Brain microvascular endothelial cell (primary cell): ENCODE measurements around the gene ATP5IF1.

Source experiments
- DNase-seq: peaks from one replicate; pipeline ENCODE4 v3.0.0-alpha.2; 2020
- H3K27ac ChIP-seq: fragments of 250-450 bp; sonication (Bioruptor Pico); 2 replicates; pipeline ENCODE4 v1.5.1; 2020; ENCODE audit warnings: mild to moderate bottlenecking, moderate library complexity
- H3K27me3 ChIP-seq: fragments of 250-450 bp; sonication (Bioruptor Pico); replicated peaks from 2 replicates; pipeline ENCODE4 v1.5.1; 2020; ENCODE audit warnings: mild to moderate bottlenecking
- H3K36me3 ChIP-seq: fragments of 250-450 bp; sonication (Bioruptor Pico); replicated peaks from 2 replicates; pipeline ENCODE4 v1.5.1; 2020; ENCODE audit warnings: mild to moderate bottlenecking
- H3K4me3 ChIP-seq: 2 replicates; pipeline ENCODE4 v1.5.1; 2011; ENCODE audit warnings: low read depth, mild to moderate bottlenecking, control low read depth, low read length, moderate library complexity
- in situ Hi-C: cut with HindIII; loops from 2 replicates; pipeline ENCODE4 v1.10.0; 2017; ENCODE audit warnings: low sequenced_read_pairs, low pct_ligation_motif_present
- TF ChIP-seq, protein P1 (sequence below): IDR thresholded peaks from 2 replicates; pipeline ENCODE4 v1.5.1; 2011; ENCODE audit warnings: low read depth, mild to moderate bottlenecking, moderate library complexity, low read length, control low read depth, inconsistent platforms; ENCODE audit errors: missing control alignments

ATP5IF1 gene

DNA sequence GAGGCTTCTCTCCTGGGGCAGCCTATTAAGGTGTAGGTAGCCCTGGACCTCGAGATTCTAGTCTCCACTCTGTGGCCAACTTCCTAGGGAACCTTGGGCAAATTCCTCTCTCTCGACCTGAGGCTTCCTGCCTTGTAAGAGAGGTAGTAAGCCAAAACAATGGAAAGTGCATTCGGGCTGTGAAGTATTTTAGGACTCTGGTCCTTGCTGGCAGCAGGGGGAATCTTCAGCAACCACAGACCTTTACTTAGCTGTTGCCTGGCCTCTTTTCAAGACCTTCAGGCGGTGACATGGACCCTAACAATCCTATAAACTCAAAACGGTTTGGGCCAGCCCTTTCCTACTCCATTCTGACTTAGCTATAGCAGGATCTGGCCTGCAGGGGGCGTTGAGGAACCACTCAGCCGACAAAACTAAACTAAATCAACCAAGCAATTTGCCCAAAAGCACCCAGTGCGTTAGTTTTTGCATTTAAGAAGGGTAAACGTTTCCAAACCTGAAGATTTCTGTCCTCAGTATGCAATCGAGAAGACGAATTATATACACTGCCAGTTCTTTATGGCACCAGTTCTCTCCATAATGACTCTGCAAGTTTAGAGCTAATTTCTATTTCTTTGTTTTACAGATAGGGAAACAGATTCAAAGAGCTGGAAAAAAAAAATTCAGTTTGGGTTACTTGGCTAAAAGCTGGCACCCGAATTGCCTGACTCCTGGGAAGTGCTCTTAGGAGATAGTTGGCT, 12.5 kb downstream of the ATP5IF1 start:
- H3K36me3 ChIP-seq: no peaks in the 10 kb centered on the region
- no peaks in the 10 kb centered on the region for H3K27me3 ChIP-seq
- peak overlapping the region; percentile 47 for H3K27ac ChIP-seq
- H3K4me3 ChIP-seq: no peak overlapping the region
- TF ChIP-seq, protein P1, sequence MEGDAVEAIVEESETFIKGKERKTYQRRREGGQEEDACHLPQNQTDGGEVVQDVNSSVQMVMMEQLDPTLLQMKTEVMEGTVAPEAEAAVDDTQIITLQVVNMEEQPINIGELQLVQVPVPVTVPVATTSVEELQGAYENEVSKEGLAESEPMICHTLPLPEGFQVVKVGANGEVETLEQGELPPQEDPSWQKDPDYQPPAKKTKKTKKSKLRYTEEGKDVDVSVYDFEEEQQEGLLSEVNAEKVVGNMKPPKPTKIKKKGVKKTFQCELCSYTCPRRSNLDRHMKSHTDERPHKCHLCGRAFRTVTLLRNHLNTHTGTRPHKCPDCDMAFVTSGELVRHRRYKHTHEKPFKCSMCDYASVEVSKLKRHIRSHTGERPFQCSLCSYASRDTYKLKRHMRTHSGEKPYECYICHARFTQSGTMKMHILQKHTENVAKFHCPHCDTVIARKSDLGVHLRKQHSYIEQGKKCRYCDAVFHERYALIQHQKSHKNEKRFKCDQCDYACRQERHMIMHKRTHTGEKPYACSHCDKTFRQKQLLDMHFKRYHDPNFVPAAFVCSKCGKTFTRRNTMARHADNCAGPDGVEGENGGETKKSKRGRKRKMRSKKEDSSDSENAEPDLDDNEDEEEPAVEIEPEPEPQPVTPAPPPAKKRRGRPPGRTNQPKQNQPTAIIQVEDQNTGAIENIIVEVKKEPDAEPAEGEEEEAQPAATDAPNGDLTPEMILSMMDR: peak; percentile 97
- in situ Hi-C loops: no loop called here
- DNase-seq: peak; percentile 79

DNA sequence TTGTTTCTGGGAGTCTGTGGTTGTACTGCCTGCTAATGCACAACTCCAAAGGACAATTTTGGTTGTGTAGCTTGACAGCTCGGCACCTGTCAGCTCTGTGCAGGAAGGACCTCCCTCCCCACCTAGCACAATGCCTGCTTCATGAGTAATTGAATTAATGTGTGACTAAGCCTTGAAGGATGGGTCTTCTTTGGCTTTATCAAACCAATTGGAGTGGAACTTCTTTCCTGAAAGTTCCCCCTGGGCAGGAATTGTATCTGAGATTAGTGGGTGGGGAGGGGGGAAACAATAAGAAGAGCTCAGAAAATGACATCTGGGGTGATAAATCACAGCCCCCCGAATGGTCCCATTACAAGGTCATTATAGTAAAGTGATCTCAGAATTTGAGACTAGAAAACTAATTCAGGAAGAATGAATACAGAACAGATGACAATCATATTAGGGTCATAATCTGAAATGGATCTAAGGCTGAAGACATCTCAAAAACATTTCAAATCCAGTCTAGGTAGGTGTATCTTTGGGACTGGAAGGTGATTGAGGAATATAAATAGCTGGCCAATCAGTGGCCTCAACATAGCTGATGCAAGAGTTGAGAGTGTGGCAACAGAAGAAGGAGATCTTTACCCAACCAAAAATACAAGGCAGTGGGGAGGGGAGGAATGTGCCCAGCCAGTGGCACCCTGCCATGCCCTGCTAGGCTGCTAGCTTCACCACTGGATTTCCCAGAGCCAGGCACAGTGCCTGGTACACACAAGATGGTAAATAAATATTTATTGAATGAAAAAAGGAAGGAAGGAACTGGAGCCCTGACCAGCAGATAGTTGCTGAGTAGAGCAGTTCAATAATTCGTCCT, 13.3 kb downstream of the ATP5IF1 start:
- in situ Hi-C loops: no loop called here
- no peak overlapping the region for H3K4me3 ChIP-seq
- peak overlapping the region; percentile 47 for H3K27ac ChIP-seq
- H3K27me3 ChIP-seq: no peaks in the 10 kb centered on the region
- no peaks in the 10 kb centered on the region for H3K36me3 ChIP-seq
- DNase-seq: no peak
- TF ChIP-seq, protein P1: no peak

DNA sequence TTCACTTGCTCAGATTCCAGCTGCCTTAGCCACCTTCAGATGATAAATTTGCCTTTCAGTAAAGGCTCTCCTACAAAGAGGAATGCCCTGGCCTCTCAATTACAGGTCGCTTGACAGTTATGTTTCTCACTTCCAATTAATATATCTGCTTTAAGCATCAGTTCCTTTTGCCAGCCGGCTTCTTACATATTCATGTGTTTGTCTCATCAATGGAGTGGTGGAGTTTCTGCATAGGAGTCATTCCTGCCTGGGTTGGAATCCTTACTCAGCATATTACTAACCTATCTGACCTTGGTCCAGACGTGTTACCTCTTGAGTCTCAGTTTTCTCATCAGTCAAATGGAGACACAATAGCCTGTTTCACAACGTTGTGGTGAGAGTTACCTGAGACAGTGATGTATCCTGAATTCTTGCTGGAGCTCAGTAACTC, 14.0 kb downstream of the ATP5IF1 start:
- TF ChIP-seq, protein P1: no peak

DNA sequence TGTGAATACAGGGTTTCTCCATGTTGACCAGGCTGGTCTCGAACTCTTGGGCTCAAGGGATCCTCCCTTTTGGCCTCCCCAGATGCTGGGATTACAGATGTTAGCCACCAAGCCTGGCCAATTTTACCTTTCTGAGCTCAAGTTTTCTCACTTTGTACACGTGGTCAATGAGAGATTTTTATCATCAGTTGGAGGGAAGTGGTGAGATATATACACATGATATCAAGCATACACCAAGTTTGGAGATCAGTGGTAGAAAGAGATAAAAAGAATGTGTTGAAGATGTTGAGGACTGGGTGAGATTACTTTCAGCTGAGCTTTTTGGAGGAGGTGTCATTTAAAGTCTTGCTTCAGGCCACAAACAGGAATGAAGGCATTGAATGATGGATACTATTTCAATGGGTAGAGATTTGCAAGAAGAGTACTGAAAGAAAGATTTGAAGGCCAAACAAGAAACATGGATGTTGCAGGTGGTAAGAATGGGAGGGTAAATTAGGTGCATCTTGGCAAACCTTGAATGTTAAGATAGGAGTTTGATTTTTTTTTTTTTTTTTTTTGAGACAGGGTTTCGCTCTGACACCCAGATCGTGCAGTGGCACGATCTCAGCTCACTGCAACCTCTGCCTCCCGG, 20.4 kb downstream of the ATP5IF1 start:
- TF ChIP-seq, protein P1: no peak
- no peaks in the 10 kb centered on the region for H3K27me3 ChIP-seq
- in situ Hi-C loops: no loop called here
- no peak overlapping the region for H3K4me3 ChIP-seq
- DNase-seq: no peak
- no peak overlapping the region for H3K27ac ChIP-seq
- no peaks in the 10 kb centered on the region for H3K36me3 ChIP-seq

More for the DNA sequence above, 14.0 kb downstream of the ATP5IF1 start:
- no peaks in the 10 kb centered on the region for H3K36me3 ChIP-seq
- DNase-seq: no peak
- in situ Hi-C loops: no loop called here
- H3K4me3 ChIP-seq: no peak overlapping the region
- H3K27ac ChIP-seq: no peak overlapping the region
- no peaks in the 10 kb centered on the region for H3K27me3 ChIP-seq

DNA sequence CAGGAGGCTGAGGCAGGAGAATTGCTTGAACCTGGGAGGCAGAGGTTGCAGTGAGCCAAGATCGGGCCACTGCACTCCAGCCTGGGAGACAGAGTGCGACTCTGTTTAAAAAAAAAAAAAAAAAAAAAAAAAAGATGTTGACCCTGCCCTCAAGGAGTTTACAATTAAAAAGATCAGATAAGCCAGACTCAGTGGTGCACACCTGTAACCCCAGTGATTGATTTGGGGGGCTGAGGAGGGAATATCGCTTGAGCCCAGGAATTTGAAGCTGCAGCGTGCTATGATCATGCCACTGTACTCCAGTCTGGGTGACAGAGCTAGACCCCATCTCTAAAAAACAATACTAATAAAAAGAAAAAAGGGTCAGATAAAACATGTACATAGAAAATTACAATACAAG, 21.8 kb downstream of the ATP5IF1 start:
- H3K36me3 ChIP-seq: no peaks in the 10 kb centered on the region
- no peak overlapping the region for H3K4me3 ChIP-seq
- no peak for DNase-seq
- H3K27me3 ChIP-seq: no peaks in the 10 kb centered on the region
- in situ Hi-C loops: no loop called here
- no peak overlapping the region for H3K27ac ChIP-seq
- TF ChIP-seq, protein P1: no peak
